H1 (cell line): ENCODE data around the gene SPEF2. TPM values are rescaled to one million over a fixed set of nuclear protein-coding genes. Genes with fewer than 3 reads are reported as not detected.

Source experiments
- CTCF ChIA-PET: fragments of 300-600 bp; sonication (Branson Sonifier 250); formaldehyde crosslinking; loops from one replicate; lab custom pipeline; 2021; ENCODE audit not compliant: partially characterized antibody; lab: Charles Lee
- POLR2A ChIA-PET: fragments of 300-600 bp; sonication (Branson Sonifier 250); formaldehyde crosslinking; loops from one replicate; lab custom pipeline; 2021; ENCODE audit warnings: inconsistent platforms; ENCODE audit not compliant: partially characterized antibody; lab: Charles Lee
- DNase-seq, 2 experiments: peaks; one replicate each; pipeline versions ENCODE4 v3.0.0 to v3.0.0-alpha.2; 2010 to 2022; ENCODE audit warnings: low spot score in 2 of 2, low read depth in 1 of 2, mixed read lengths in 1 of 2
- FAIRE-seq: peaks from 2 replicates; lab custom pipeline; 2011; peaks lifted over from hg19 to GRCh38; lab: Jason Lieb, UNC
- H2AFZ ChIP-seq: 2 replicates; pipeline ENCODE4 v1.8.1; 2012; ENCODE audit warnings: low read length, inconsistent platforms
- H2AK5ac ChIP-seq: 2 replicates; pipeline ENCODE4 v1.6.1; 2013; ENCODE audit warnings: low read depth, low read length
- H2BK120ac ChIP-seq: replicated peaks from 2 replicates; pipeline ENCODE3; 2013; ENCODE audit warnings: low read depth, low read length, inconsistent platforms
- H2BK12ac ChIP-seq: 2 replicates; pipeline ENCODE4 v1.6.1; 2013; ENCODE audit warnings: low read depth, low read length
- H2BK15ac ChIP-seq: 2 replicates; pipeline ENCODE4 v1.6.1; 2013; ENCODE audit warnings: low read length
- H2BK20ac ChIP-seq: 2 replicates; pipeline ENCODE4 v1.6.1; 2013; ENCODE audit warnings: low read length
- H2BK5ac ChIP-seq: 2 replicates; pipeline ENCODE4 v1.6.1; 2013; ENCODE audit warnings: low read depth, low read length
- H3K14ac ChIP-seq: 2 replicates; pipeline ENCODE4 v1.6.1; 2013; ENCODE audit warnings: inconsistent platforms; ENCODE audit not compliant: insufficient read length
- H3K18ac ChIP-seq: 2 replicates; pipeline ENCODE4 v1.6.1; 2013; ENCODE audit warnings: low read length; ENCODE audit errors: extremely low read depth
- H3K23ac ChIP-seq: 2 replicates; pipeline ENCODE4 v1.6.1; 2013; ENCODE audit warnings: inconsistent platforms; ENCODE audit not compliant: insufficient read length
- H3K23me2 ChIP-seq: 2 replicates; pipeline ENCODE4 v1.6.1; 2013; ENCODE audit warnings: low read depth, low read length
- H3K27ac ChIP-seq: 2 replicates; pipeline ENCODE4 v1.6.1; 2011; ENCODE audit warnings: low read depth, low read length, inconsistent platforms
- H3K27me3 ChIP-seq, 4 experiments: replicated peaks in 1 of 4; 1 replicate in 1 of 4; 2 replicates in 3 of 4; pipeline versions ENCODE4 v1.6.1 to v1.8.1; 2011 to 2013; ENCODE audit warnings: low read length in 3 of 4, mild to moderate bottlenecking in 3 of 4, inconsistent platforms in 2 of 4, mixed read lengths in 2 of 4, moderate library complexity in 1 of 4; ENCODE audit not compliant: control insufficient read depth in 3 of 4, insufficient read depth in 3 of 4; ENCODE audit errors: extremely low read depth in 1 of 4
- H3K36me3 ChIP-seq, 4 experiments: 2 replicates each; pipeline versions ENCODE4 v1.6.1 to v1.8.1; 2011 to 2013; ENCODE audit warnings: mild to moderate bottlenecking in 4 of 4, low read length in 3 of 4, moderate library complexity in 2 of 4, control low read depth in 1 of 4, inconsistent platforms in 1 of 4; ENCODE audit not compliant: insufficient read depth in 4 of 4, control insufficient read depth in 2 of 4
- H3K4ac ChIP-seq: replicated peaks from 2 replicates; pipeline ENCODE3; 2013; ENCODE audit warnings: low read length, low read depth, mixed read lengths, inconsistent platforms; ENCODE audit not compliant: insufficient read length
- H3K4me1 ChIP-seq, 4 experiments: replicated peaks in 1 of 4; 1 replicate in 1 of 4; 2 replicates in 3 of 4; pipeline versions ENCODE4 v1.6.1 to v1.8.1; 2011 to 2013; ENCODE audit warnings: low read length in 3 of 4, inconsistent platforms in 2 of 4, mixed read lengths in 1 of 4; ENCODE audit not compliant: insufficient read depth in 4 of 4, control insufficient read depth in 3 of 4
- H3K4me2 ChIP-seq, 2 experiments: 2 replicates each; pipeline versions ENCODE4 v1.6.1 to v1.8.1; 2011 to 2013; ENCODE audit warnings: low read depth in 2 of 2, low read length in 2 of 2, control low read depth in 1 of 2, inconsistent platforms in 1 of 2, mild to moderate bottlenecking in 1 of 2; ENCODE audit not compliant: insufficient read depth in 1 of 2
- H3K4me3 ChIP-seq, 4 experiments: fragments of 200-600, 300-600 bp in 1 of 4; sonication (generic), shearing (Covaris generic), sonication (Bioruptor Twin) in 1 of 4; 2 replicates each; pipeline versions ENCODE4 v1.5.1 to v1.8.1; 2011 to 2016; ENCODE audit warnings: low read length in 4 of 4, low read depth in 3 of 4, control low read depth in 2 of 4, inconsistent platforms in 2 of 4, mild to moderate bottlenecking in 2 of 4, mixed read lengths in 1 of 4, moderate library complexity in 1 of 4; ENCODE audit not compliant: insufficient read depth in 2 of 4; ENCODE audit errors: extremely low read depth in 1 of 4
- H3K56ac ChIP-seq: replicated peaks from 2 replicates; pipeline ENCODE3; 2013; ENCODE audit warnings: low read depth, mild to moderate bottlenecking, mixed read lengths, low read length, inconsistent platforms; ENCODE audit not compliant: insufficient read length
- H3K79me1 ChIP-seq: 2 replicates; pipeline ENCODE4 v1.6.1; 2013; ENCODE audit warnings: low read depth, low read length, control low read depth
- H3K79me2 ChIP-seq, 2 experiments: 2 replicates each; pipeline versions ENCODE4 v1.6.1 to v1.8.1; 2012 to 2013; ENCODE audit warnings: low read length in 2 of 2, mild to moderate bottlenecking in 2 of 2, inconsistent platforms in 1 of 2; ENCODE audit not compliant: insufficient read depth in 2 of 2, control insufficient read depth in 1 of 2
- H3K9ac ChIP-seq, 4 experiments: replicated peaks in 1 of 4; 1 replicate in 1 of 4; 2 replicates in 3 of 4; pipeline versions ENCODE4 v1.6.1 to v1.8.1; 2011 to 2013; ENCODE audit warnings: low read depth in 3 of 4, low read length in 3 of 4, control low read depth in 2 of 4, mild to moderate bottlenecking in 2 of 4, moderate library complexity in 2 of 4, inconsistent platforms in 1 of 4; ENCODE audit errors: extremely low read depth in 1 of 4
- H3K9me3 ChIP-seq, 2 experiments: 2 replicates each; pipeline versions ENCODE4 v1.6.1 to v1.8.1; 2012 to 2013; ENCODE audit warnings: mild to moderate bottlenecking in 2 of 2, moderate library complexity in 2 of 2, control low read depth in 1 of 2, inconsistent platforms in 1 of 2, low read depth in 1 of 2, low read length in 1 of 2, mixed read lengths in 1 of 2; ENCODE audit not compliant: insufficient read depth in 2 of 2
- H4K20me1 ChIP-seq, 2 experiments: replicated peaks in 1 of 2; 2 replicates each; pipeline versions ENCODE3 to v1.8.1; 2011 to 2013; ENCODE audit warnings: inconsistent platforms in 2 of 2, low read length in 2 of 2, mild to moderate bottlenecking in 1 of 2; ENCODE audit not compliant: insufficient read depth in 2 of 2, control insufficient read depth in 1 of 2
- H4K5ac ChIP-seq: 2 replicates; pipeline ENCODE4 v1.6.1; 2013; ENCODE audit warnings: low read length, low read depth, mixed read lengths, inconsistent platforms; ENCODE audit not compliant: insufficient read length
- H4K8ac ChIP-seq: 2 replicates; pipeline ENCODE4 v1.8.0; 2013; ENCODE audit warnings: mild to moderate bottlenecking, moderate library complexity, low read length, inconsistent platforms; ENCODE audit not compliant: insufficient read depth; ENCODE audit errors: extremely low read depth
- H4K91ac ChIP-seq: replicated peaks from 2 replicates; pipeline ENCODE3; 2013; ENCODE audit warnings: low read length, mixed read lengths, inconsistent platforms; ENCODE audit not compliant: insufficient read length
- WGBS, 2 experiments: shearing (Covaris generic) in 1 of 2; methylation state at CpG; one replicate each; pipeline versions ENCODE4 v1.1.6 to v1.1.7; 2013 to 2015; ENCODE audit warnings: low lambda C conversion rate in 2 of 2, mixed read lengths in 2 of 2, inconsistent platforms in 1 of 2, low coverage in 1 of 2, missing lambda C conversion rate in 1 of 2; ENCODE audit not compliant: insufficient replicate concordance in 2 of 2, insufficient coverage in 1 of 2, insufficient read length in 1 of 2; ENCODE audit errors: extremely low coverage in 1 of 2, missing lambda C conversion rate in 1 of 2; 5-methylcytosine and 5-hydroxymethylcytosine counted together
- polyA plus RNA-seq, 7 experiments: library from polyadenylated mRNA; depleted of rRNA in 3 of 7; stranded (reverse) in 5 of 7; unstranded in 2 of 7; fragments of >200 nt in 5 of 7; fragments of 200-250 nt in 2 of 7; gene quantifications; 1 replicate in 5 of 7; 2 replicates in 1 of 7; 4 replicates in 1 of 7; pipeline versions ENCODE4 v1.2.1 to v1.2.3, GENCODE V29; 2011 to 2013; ENCODE audit warnings: missing spikeins in 2 of 7, mixed read lengths in 2 of 7
- total RNA-seq: library from RNA; stranded (reverse); fragmentation: NEBNext Ultra II Directional; extraction: Animal tissue kit (Norgen Biotek cat#: 25700); gene quantifications from 2 replicates; pipeline ENCODE4 v1.2.1, GENCODE V29; 2021
- TF ChIP-seq, protein P1 (sequence below): fragments of 300-600 bp; sonication (generic); IDR thresholded peaks from 2 replicates; pipeline ENCODE4 v1.7.1; 2012; ENCODE audit warnings: low read length, moderate library complexity, mild to moderate bottlenecking, inconsistent platforms; ENCODE audit not compliant: insufficient replicate concordance

SPEF2 gene
- total and polyA plus RNA-seq, 2 of the 8 experiments (the other 6 are each of a cell fraction or from before 2014, with no cell fraction given), result 0.14 to 0.73 TPM

DNA sequence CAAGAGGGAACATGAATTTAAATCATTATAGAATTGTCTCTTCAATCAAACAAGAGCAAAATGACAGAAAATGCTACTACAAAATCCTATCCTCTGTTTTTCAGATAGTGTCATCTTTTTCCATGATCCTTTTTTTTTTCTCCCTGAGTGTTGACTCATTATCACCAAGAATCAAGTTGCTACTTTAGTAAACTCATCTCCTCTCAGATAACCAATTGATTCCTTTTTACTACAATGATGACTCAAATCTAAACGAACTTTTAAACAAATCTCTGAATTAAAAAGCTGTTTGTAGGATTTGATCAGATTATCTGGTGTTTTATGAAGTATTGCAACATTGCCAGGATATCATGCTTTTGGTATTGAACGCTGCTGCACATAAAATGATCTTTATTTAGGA is 215.1 kb downstream of the SPEF2 start:
- ChIA-PET POLR2A (no interaction called here), CTCF (no interaction called here)
- H3K79me1 ChIP-seq, result no peaks in the 10 kb centered on the region
- H2BK5ac ChIP-seq, result no peak overlapping the region
- H3K9me3 ChIP-seq, result no peaks in the 10 kb centered on the region
- DNase-seq (no peak), FAIRE-seq (no peak)
- no peak overlapping the region for H4K91ac ChIP-seq
- H3K27ac ChIP-seq, result no peak overlapping the region
- no peak overlapping the region for H3K4me2 ChIP-seq
- H3K23ac ChIP-seq, result no peak overlapping the region
- H3K4me1 ChIP-seq, result no peaks in the 10 kb centered on the region
- no peaks in the 10 kb centered on the region for H4K20me1 ChIP-seq
- no peak overlapping the region for H3K9ac ChIP-seq
- no peaks in the 10 kb centered on the region for H3K23me2 ChIP-seq
- H2BK20ac ChIP-seq, result no peak overlapping the region
- no peak overlapping the region for H2BK12ac ChIP-seq
- H3K4ac ChIP-seq, result no peak overlapping the region
- no peaks in the 10 kb centered on the region for H3K36me3 ChIP-seq
- no peak overlapping the region for H3K18ac ChIP-seq
- no peak overlapping the region for H2BK120ac ChIP-seq
- no peaks in the 10 kb centered on the region for H3K27me3 ChIP-seq
- H3K4me3 ChIP-seq, result no peak overlapping the region
- no peak overlapping the region for H2AK5ac ChIP-seq
- H3K56ac ChIP-seq, result no peak overlapping the region
- H4K8ac ChIP-seq, result no peak overlapping the region
- 87% methylated on average over 2 of the region's 2 CpGs; no CpG with 5 or more reads in 1 of the 2 experiments for WGBS, 2 experiments
- H2BK15ac ChIP-seq, result no peak overlapping the region
- no peak overlapping the region for H4K5ac ChIP-seq
- H3K14ac ChIP-seq, result no peak overlapping the region
- H2AFZ ChIP-seq, result no peak overlapping the region
- H3K79me2 ChIP-seq, result no peaks in the 10 kb centered on the region
- TF ChIP-seq, protein P1, sequence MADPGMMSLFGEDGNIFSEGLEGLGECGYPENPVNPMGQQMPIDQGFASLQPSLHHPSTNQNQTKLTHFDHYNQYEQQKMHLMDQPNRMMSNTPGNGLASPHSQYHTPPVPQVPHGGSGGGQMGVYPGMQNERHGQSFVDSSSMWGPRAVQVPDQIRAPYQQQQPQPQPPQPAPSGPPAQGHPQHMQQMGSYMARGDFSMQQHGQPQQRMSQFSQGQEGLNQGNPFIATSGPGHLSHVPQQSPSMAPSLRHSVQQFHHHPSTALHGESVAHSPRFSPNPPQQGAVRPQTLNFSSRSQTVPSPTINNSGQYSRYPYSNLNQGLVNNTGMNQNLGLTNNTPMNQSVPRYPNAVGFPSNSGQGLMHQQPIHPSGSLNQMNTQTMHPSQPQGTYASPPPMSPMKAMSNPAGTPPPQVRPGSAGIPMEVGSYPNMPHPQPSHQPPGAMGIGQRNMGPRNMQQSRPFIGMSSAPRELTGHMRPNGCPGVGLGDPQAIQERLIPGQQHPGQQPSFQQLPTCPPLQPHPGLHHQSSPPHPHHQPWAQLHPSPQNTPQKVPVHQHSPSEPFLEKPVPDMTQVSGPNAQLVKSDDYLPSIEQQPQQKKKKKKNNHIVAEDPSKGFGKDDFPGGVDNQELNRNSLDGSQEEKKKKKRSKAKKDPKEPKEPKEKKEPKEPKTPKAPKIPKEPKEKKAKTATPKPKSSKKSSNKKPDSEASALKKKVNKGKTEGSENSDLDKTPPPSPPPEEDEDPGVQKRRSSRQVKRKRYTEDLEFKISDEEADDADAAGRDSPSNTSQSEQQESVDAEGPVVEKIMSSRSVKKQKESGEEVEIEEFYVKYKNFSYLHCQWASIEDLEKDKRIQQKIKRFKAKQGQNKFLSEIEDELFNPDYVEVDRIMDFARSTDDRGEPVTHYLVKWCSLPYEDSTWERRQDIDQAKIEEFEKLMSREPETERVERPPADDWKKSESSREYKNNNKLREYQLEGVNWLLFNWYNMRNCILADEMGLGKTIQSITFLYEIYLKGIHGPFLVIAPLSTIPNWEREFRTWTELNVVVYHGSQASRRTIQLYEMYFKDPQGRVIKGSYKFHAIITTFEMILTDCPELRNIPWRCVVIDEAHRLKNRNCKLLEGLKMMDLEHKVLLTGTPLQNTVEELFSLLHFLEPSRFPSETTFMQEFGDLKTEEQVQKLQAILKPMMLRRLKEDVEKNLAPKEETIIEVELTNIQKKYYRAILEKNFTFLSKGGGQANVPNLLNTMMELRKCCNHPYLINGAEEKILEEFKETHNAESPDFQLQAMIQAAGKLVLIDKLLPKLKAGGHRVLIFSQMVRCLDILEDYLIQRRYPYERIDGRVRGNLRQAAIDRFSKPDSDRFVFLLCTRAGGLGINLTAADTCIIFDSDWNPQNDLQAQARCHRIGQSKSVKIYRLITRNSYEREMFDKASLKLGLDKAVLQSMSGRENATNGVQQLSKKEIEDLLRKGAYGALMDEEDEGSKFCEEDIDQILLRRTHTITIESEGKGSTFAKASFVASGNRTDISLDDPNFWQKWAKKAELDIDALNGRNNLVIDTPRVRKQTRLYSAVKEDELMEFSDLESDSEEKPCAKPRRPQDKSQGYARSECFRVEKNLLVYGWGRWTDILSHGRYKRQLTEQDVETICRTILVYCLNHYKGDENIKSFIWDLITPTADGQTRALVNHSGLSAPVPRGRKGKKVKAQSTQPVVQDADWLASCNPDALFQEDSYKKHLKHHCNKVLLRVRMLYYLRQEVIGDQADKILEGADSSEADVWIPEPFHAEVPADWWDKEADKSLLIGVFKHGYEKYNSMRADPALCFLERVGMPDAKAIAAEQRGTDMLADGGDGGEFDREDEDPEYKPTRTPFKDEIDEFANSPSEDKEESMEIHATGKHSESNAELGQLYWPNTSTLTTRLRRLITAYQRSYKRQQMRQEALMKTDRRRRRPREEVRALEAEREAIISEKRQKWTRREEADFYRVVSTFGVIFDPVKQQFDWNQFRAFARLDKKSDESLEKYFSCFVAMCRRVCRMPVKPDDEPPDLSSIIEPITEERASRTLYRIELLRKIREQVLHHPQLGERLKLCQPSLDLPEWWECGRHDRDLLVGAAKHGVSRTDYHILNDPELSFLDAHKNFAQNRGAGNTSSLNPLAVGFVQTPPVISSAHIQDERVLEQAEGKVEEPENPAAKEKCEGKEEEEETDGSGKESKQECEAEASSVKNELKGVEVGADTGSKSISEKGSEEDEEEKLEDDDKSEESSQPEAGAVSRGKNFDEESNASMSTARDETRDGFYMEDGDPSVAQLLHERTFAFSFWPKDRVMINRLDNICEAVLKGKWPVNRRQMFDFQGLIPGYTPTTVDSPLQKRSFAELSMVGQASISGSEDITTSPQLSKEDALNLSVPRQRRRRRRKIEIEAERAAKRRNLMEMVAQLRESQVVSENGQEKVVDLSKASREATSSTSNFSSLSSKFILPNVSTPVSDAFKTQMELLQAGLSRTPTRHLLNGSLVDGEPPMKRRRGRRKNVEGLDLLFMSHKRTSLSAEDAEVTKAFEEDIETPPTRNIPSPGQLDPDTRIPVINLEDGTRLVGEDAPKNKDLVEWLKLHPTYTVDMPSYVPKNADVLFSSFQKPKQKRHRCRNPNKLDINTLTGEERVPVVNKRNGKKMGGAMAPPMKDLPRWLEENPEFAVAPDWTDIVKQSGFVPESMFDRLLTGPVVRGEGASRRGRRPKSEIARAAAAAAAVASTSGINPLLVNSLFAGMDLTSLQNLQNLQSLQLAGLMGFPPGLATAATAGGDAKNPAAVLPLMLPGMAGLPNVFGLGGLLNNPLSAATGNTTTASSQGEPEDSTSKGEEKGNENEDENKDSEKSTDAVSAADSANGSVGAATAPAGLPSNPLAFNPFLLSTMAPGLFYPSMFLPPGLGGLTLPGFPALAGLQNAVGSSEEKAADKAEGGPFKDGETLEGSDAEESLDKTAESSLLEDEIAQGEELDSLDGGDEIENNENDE, result no peak
